Left renal cortex interstitium (tissue), 4 donors: ENCODE data around the gene FNDC3B. TPM values are rescaled to one million over a fixed set of nuclear protein-coding genes. Genes with fewer than 3 reads are reported as not detected.
"Not testable (repeated sequence)": the region's sequence is repeated elsewhere in the genome, so short reads cannot be mapped to it uniquely, and the experiment has no call there.

Experiments used
- DNase-seq, 4 donors: peaks; one replicate each; pipeline ENCODE4 v3.0.0-alpha.2; 2013; ENCODE audit warnings: low read depth in 4 of 4, low spot score in 2 of 4, missing footprints in 1 of 4
- polyA plus RNA-seq, 4 donors: library from polyadenylated mRNA; unstranded; fragments of 120-200 nt; gene quantifications; one replicate each; pipeline ENCODE4 v1.2.1, GENCODE V29; 2013; ENCODE audit not compliant: insufficient read length in 4 of 4

The FNDC3B gene
- polyA plus RNA-seq, 4 donors = 53.6 to 63.8 (median 59.8) TPM

GRCh38 chr3:172090035-172090434, 50.7 kb downstream of the FNDC3B start:
- no peak for DNase-seq

- DNase-seq = no peak
These were observed 53.3 kb downstream of the FNDC3B start for GRCh38 chr3:172092658-172093057.

GRCh38 chr3:172093581-172094443, 54.4 kb downstream of the FNDC3B start:
- DNase-seq = not testable (repeated sequence)

GRCh38 chr3:172094621-172095557, 55.5 kb downstream of the FNDC3B start:
- no peak for DNase-seq

- no peak for DNase-seq
These were observed 57.6 kb downstream of the FNDC3B start for GRCh38 chr3:172096881-172097420.

GRCh38 chr3:172097585-172097984, 58.2 kb downstream of the FNDC3B start:
- no peak for DNase-seq

- DNase-seq = no peak
These were observed 59.5 kb downstream of the FNDC3B start for GRCh38 chr3:172098698-172099494.

- DNase-seq = no peak
These were observed 60.1 kb downstream of the FNDC3B start for GRCh38 chr3:172099495-172099808.

GRCh38 chr3:172100482-172100881, 61.1 kb downstream of the FNDC3B start:
- no peak for DNase-seq

- no peak for DNase-seq
These were observed 61.7 kb downstream of the FNDC3B start for GRCh38 chr3:172101107-172101506.

GRCh38 chr3:172102123-172102882, 62.9 kb downstream of the FNDC3B start:
- no peak for DNase-seq

GRCh38 chr3:172102883-172103310, 63.5 kb downstream of the FNDC3B start:
- DNase-seq = no peak

GRCh38 chr3:172103724-172104123, 64.3 kb downstream of the FNDC3B start:
- no peak for DNase-seq

- peak in 2 of 4 donors; percentile 48 to 67 for DNase-seq
These were observed 65.2 kb downstream of the FNDC3B start for GRCh38 chr3:172104471-172105072.

- no peak for DNase-seq
These were observed 66.9 kb downstream of the FNDC3B start for GRCh38 chr3:172106037-172106954.

- no peak for DNase-seq
These were observed 67.6 kb downstream of the FNDC3B start for GRCh38 chr3:172106989-172107388.

GRCh38 chr3:172107403-172107802, 68.0 kb downstream of the FNDC3B start:
- no peak for DNase-seq

GRCh38 chr3:172110127-172110779, 70.9 kb downstream of the FNDC3B start:
- no peak for DNase-seq
